Gastroesophageal sphincter (tissue), 4 donors: ENCODE data around the gene FNBP1. TPM values are rescaled to one million over a fixed set of nuclear protein-coding genes. Genes with fewer than 3 reads are reported as not detected.
"Not testable (repeated sequence)": the region's sequence is repeated elsewhere in the genome, so short reads cannot be mapped to it uniquely, and the experiment has no call there.

Experiments used
- ATAC-seq: fragments of 150-250 bp; one replicate; pipeline ENCODE4 v1.9.1; 2016; ENCODE audit warnings: mild to moderate bottlenecking, moderate library complexity
- H3K27ac ChIP-seq, 4 donors: fragments of 200-600 bp; sonication (generic) in 3 of 4; 1 replicate in 3 of 4; 2 replicates in 1 of 4; pipeline ENCODE4 v1.5.1; 2016 to 2019
- H3K27me3 ChIP-seq: fragments of 200-600 bp; sonication (generic); one replicate; pipeline ENCODE4 v1.5.1; 2019
- H3K36me3 ChIP-seq, 2 donors: fragments of 200-600 bp; sonication (generic); one replicate each; pipeline ENCODE4 v1.5.1; 2019; ENCODE audit warnings: control low read depth in 1 of 2
- H3K4me1 ChIP-seq, 3 donors: fragments of 200-600 bp; sonication (generic); 1 replicate in 2 of 3; 2 replicates in 1 of 3; pipeline ENCODE4 v1.5.1; 2016 to 2019; ENCODE audit warnings: control low read depth in 2 of 3
- H3K4me3 ChIP-seq, 2 donors: fragments of 200-600 bp; sonication (generic); one replicate each; pipeline ENCODE4 v1.5.1; 2019; ENCODE audit warnings: mild to moderate bottlenecking in 1 of 2, moderate library complexity in 1 of 2
- H3K9me3 ChIP-seq, 3 donors: fragments of 200-600 bp; sonication (generic); one replicate each; pipeline ENCODE4 v1.5.1; 2017 to 2019; ENCODE audit warnings: control low read depth in 2 of 3
- CTCF ChIP-seq, 4 experiments: fragments of 200-600 bp in 2 of 4; fragments of 450-650 bp in 2 of 4; sonication (generic) in 1 of 4; IDR thresholded peaks; one replicate each; pipeline ENCODE4 v1.5.1; 2017 to 2019; ENCODE audit warnings: antibody characterized with exemption in 4 of 4, mild to moderate bottlenecking in 2 of 4, moderate library complexity in 2 of 4
- EP300 ChIP-seq: sonication (generic); formaldehyde crosslinking; IDR thresholded peaks from one replicate; pipeline ENCODE4 v1.6.1; 2017; ENCODE audit warnings: antibody characterized with exemption, mild to moderate bottlenecking
- POLR2A ChIP-seq, 2 donors: fragments of 450-650 bp; IDR thresholded peaks; one replicate each; pipeline ENCODE4 v1.6.1; 2017; ENCODE audit warnings: antibody characterized with exemption in 2 of 2, mild to moderate bottlenecking in 2 of 2, moderate library complexity in 1 of 2
- POLR2AphosphoS5 ChIP-seq: sonication (generic); formaldehyde crosslinking; IDR thresholded peaks from one replicate; pipeline ENCODE4 v1.6.1; 2017; ENCODE audit warnings: antibody characterized with exemption
- WGBS, 2 donors: methylation state at CpG; one replicate each; pipeline ENCODE4 v1.1.5; 2018; ENCODE audit warnings: low coverage in 1 of 2; 5-methylcytosine and 5-hydroxymethylcytosine counted together
- total RNA-seq, 4 donors: library from RNA; depleted of rRNA; stranded (reverse); fragments of >200 nt; gene quantifications; one replicate each; pipeline ENCODE4 v1.1.0, GENCODE V29; 2016

FNBP1 gene
- total RNA-seq, 4 donors from 2014 or later, result 119 to 343 (median 188) TPM

- H3K4me3 ChIP-seq, result no peak overlapping the region
- WGBS, 2 donors, result 36 to 37% methylated on average over 4 to 5 of the region's 5 CpGs
- peak overlapping the region; percentile 26 to 99 (median 78) for H3K27ac ChIP-seq
- H3K27me3 ChIP-seq, result no peaks in the 10 kb centered on the region
- no peaks in the 10 kb centered on the region for H3K36me3 ChIP-seq
- peaks cover 0 to 83% (median 10%) of the 10 kb centered on the region in 3 donors for H3K4me1 ChIP-seq
- TF ChIP-seq CTCF (IDR thresholded peaks at IDR 0.05) (no peak), POLR2A (IDR thresholded peaks at IDR 0.05) (no peak), EP300 (no peak), POLR2AphosphoS5 (no peak)
- ATAC-seq, result no peak
- peaks cover 0 to 3% (median 0%) of the 10 kb centered on the region in 3 donors for H3K9me3 ChIP-seq
These were observed 34.5 kb downstream of the FNBP1 start for GRCh38 chr9:130008538-130008937.

GRCh38 chr9:130006952-130007351 lies 36.0 kb downstream of the FNBP1 start:
- H3K27me3 ChIP-seq, ATAC-seq, H3K9me3 ChIP-seq, H3K36me3 ChIP-seq, H3K4me3 ChIP-seq: not testable (repeated sequence)
- Histone ChIP-seq H3K27ac (peak overlapping the region; percentile 50 to 99 (median 67)), H3K4me1 (peaks cover 0 to 83% (median 10%) of the 10 kb centered on the region in 3 donors)
- 86 to 95% methylated on average over 2 to 6 of the region's 6 CpGs for WGBS, 2 donors

GRCh38 chr9:130003943-130004552 lies 38.9 kb downstream of the FNBP1 start:
- Histone ChIP-seq H3K4me3 (no peak overlapping the region), H3K27me3 (no peaks in the 10 kb centered on the region), H3K4me1 (peaks cover 0 to 94% (median 9%) of the 10 kb centered on the region in 3 donors), H3K9me3 (no peaks in the 10 kb centered on the region), H3K36me3 (peaks cover 0 to 9% of the 10 kb centered on the region in 2 donors), H3K27ac (peak overlapping the region in 2 of 4 donors; percentile 52 to 99)
- TF ChIP-seq POLR2A (IDR thresholded peaks at IDR 0.05) (no peak), POLR2AphosphoS5 (no peak), EP300 (no peak), CTCF (IDR thresholded peaks at IDR 0.05) (no peak)
- no peak for ATAC-seq
- 64 to 100% methylated on average over 1 to 8 of the region's 8 CpGs for WGBS, 2 donors

- no peaks in the 10 kb centered on the region for H3K27me3 ChIP-seq
- H3K36me3 ChIP-seq, result peaks cover 0 to 9% of the 10 kb centered on the region in 2 donors
- no peak for TF ChIP-seq POLR2AphosphoS5
- TF ChIP-seq EP300, result no peak
- TF ChIP-seq CTCF (IDR thresholded peaks at IDR 0.05), result no peak
- TF ChIP-seq POLR2A (IDR thresholded peaks at IDR 0.05), result no peak
- ATAC-seq, result no peak
- H3K9me3 ChIP-seq, result no peaks in the 10 kb centered on the region
- H3K4me1 ChIP-seq, result peaks cover 0 to 94% (median 11%) of the 10 kb centered on the region in 3 donors
- WGBS, 2 donors, result 77 to 82% methylated on average over 4 to 5 of the region's 5 CpGs
- H3K27ac ChIP-seq, result peak overlapping the region in 2 of 4 donors; percentile 8 to 52
- no peak overlapping the region for H3K4me3 ChIP-seq
These were observed 40.7 kb downstream of the FNBP1 start for GRCh38 chr9:130002320-130002719.

GRCh38 chr9:130001190-130001589 lies 41.8 kb downstream of the FNBP1 start:
- H3K4me3 ChIP-seq, result no peak overlapping the region
- H3K9me3 ChIP-seq, result no peaks in the 10 kb centered on the region
- H3K4me1 ChIP-seq, result peaks cover 0 to 94% (median 16%) of the 10 kb centered on the region in 3 donors
- ATAC-seq, result no peak
- peak overlapping the region in 2 of 4 donors; percentile 76 to 83 for H3K27ac ChIP-seq
- peaks cover 0 to 9% of the 10 kb centered on the region in 2 donors for H3K36me3 ChIP-seq
- 68 to 74% methylated on average over 3 to 7 of the region's 7 CpGs for WGBS, 2 donors
- TF ChIP-seq POLR2AphosphoS5, result no peak
- TF ChIP-seq EP300, result no peak
- TF ChIP-seq CTCF (IDR thresholded peaks at IDR 0.05), result no peak
- no peak for TF ChIP-seq POLR2A (IDR thresholded peaks at IDR 0.05)
- no peaks in the 10 kb centered on the region for H3K27me3 ChIP-seq
